ENCODE results near the gene SLC25A18. TPM values are rescaled to one million over a fixed set of nuclear protein-coding genes. Genes with fewer than 3 reads are reported as not detected.

SLC25A18 gene
- total RNA-seq, 1 experiment from 2014 or later: 2.1 TPM

DNA sequence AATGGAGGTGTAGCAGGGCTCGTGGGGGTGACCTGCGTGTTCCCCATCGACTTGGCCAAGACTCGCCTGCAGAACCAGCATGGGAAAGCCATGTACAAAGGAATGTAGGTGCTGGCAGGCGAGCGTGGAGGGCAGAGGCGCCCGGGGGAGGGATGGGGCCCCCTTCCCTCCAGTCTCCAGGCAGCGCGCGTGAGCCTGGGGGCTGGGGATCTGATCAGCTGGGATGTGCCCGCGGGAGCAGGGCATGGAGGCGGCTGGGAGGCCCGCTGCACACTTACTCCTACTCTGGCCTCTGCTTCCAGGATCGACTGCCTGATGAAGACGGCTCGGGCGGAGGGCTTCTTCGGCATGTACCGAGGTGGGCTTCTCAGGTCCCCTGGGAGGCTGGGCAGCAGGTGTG, 17.8 kb downstream of the SLC25A18 start:
- POLR2A ChIA-PET: interaction anchor here (0.6 to 1.2 kb wide), 2 partner anchors 8 to 89 kb away, joined by 3 read pairs; no protein-coding TSS in a partner anchor
- DNase-seq (ENCODE audit: low spot score): no peak
- 0 out of 2 replicates have a peak, but pooled peaks cover 7% of the 10 kb centered on the region for H3K4me1 Mint-ChIP-seq

DNA sequence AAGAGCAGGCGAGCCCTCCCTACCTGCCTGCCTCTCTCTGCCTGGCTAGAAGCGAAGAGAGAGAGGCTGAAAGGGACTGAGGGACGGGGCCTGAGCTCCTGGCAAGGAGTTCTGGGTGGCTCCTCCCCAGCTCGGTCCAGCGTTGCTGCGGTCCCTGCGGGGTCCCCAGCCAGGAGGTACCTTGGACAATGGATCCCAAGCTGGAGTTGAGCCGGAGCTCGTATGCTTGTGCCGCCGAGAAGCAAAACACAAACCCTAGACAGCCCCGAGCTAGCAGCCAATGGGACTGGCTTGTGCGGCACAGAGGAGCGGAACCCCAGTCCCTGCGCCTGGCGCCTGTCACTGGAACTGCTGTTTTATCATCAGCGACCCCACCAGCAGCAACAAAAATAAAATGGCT, 18.3 kb downstream of the SLC25A18 start:
- Mint-ChIP-seq H3K9me3 (no peaks in the 10 kb centered on the region), H3K27ac (no peak overlapping the region), H3K27me3 (ENCODE audit: low read depth) (no peaks in the 10 kb centered on the region), H3K4me3 (no peak overlapping the region), H3K36me3 (no peaks in the 10 kb centered on the region), H3K4me1 (0 out of 2 replicates have a peak, but pooled peaks cover 2% of the 10 kb centered on the region)
- TF ChIP-seq, protein P1, sequence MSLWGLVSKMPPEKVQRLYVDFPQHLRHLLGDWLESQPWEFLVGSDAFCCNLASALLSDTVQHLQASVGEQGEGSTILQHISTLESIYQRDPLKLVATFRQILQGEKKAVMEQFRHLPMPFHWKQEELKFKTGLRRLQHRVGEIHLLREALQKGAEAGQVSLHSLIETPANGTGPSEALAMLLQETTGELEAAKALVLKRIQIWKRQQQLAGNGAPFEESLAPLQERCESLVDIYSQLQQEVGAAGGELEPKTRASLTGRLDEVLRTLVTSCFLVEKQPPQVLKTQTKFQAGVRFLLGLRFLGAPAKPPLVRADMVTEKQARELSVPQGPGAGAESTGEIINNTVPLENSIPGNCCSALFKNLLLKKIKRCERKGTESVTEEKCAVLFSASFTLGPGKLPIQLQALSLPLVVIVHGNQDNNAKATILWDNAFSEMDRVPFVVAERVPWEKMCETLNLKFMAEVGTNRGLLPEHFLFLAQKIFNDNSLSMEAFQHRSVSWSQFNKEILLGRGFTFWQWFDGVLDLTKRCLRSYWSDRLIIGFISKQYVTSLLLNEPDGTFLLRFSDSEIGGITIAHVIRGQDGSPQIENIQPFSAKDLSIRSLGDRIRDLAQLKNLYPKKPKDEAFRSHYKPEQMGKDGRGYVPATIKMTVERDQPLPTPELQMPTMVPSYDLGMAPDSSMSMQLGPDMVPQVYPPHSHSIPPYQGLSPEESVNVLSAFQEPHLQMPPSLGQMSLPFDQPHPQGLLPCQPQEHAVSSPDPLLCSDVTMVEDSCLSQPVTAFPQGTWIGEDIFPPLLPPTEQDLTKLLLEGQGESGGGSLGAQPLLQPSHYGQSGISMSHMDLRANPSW (CRISPR knock-in tag; conservative IDR thresholded peaks at IDR 0.05; ENCODE audit: low read depth): no peak
- TF ChIP-seq, protein P2, sequence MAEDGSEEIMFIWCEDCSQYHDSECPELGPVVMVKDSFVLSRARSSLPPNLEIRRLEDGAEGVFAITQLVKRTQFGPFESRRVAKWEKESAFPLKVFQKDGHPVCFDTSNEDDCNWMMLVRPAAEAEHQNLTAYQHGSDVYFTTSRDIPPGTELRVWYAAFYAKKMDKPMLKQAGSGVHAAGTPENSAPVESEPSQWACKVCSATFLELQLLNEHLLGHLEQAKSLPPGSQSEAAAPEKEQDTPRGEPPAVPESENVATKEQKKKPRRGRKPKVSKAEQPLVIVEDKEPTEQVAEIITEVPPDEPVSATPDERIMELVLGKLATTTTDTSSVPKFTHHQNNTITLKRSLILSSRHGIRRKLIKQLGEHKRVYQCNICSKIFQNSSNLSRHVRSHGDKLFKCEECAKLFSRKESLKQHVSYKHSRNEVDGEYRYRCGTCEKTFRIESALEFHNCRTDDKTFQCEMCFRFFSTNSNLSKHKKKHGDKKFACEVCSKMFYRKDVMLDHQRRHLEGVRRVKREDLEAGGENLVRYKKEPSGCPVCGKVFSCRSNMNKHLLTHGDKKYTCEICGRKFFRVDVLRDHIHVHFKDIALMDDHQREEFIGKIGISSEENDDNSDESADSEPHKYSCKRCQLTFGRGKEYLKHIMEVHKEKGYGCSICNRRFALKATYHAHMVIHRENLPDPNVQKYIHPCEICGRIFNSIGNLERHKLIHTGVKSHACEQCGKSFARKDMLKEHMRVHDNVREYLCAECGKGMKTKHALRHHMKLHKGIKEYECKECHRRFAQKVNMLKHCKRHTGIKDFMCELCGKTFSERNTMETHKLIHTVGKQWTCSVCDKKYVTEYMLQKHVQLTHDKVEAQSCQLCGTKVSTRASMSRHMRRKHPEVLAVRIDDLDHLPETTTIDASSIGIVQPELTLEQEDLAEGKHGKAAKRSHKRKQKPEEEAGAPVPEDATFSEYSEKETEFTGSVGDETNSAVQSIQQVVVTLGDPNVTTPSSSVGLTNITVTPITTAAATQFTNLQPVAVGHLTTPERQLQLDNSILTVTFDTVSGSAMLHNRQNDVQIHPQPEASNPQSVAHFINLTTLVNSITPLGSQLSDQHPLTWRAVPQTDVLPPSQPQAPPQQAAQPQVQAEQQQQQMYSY (CRISPR knock-in tag; IDR thresholded peaks at IDR 0.05): no peak
- no peak for TF ChIP-seq ETV6 (CRISPR knock-in tag; IDR thresholded peaks at IDR 0.05)
- DNase-seq (ENCODE audit: low spot score) (no peak), ATAC-seq (no peak)
- CTCF ChIA-PET: interaction anchor here (1.0 to 1.8 kb wide), 4 partner anchors 23 to 462 kb away, joined by 3 to 10 read pairs (median 6); no protein-coding TSS in a partner anchor
- POLR2A ChIA-PET: no interaction called here

More for the DNA sequence above, 17.8 kb downstream of the SLC25A18 start:
- Mint-ChIP-seq H3K27me3 (ENCODE audit: low read depth) (no peaks in the 10 kb centered on the region), H3K27ac (no peak overlapping the region), H3K9me3 (no peaks in the 10 kb centered on the region), H3K4me3 (no peak overlapping the region), H3K36me3 (no peaks in the 10 kb centered on the region)
- ATAC-seq: no peak
- TF ChIP-seq GABPB1 (CRISPR knock-in tag; IDR thresholded peaks at IDR 0.05): no peak
- TF ChIP-seq, protein P3, sequence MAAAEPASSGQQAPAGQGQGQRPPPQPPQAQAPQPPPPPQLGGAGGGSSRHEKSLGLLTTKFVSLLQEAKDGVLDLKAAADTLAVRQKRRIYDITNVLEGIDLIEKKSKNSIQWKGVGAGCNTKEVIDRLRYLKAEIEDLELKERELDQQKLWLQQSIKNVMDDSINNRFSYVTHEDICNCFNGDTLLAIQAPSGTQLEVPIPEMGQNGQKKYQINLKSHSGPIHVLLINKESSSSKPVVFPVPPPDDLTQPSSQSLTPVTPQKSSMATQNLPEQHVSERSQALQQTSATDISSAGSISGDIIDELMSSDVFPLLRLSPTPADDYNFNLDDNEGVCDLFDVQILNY (CRISPR knock-in tag; IDR thresholded peaks at IDR 0.05): no peak
- TF ChIP-seq TEAD4 (CRISPR knock-in tag; IDR thresholded peaks at IDR 0.05): no peak
- TF ChIP-seq, protein P4, sequence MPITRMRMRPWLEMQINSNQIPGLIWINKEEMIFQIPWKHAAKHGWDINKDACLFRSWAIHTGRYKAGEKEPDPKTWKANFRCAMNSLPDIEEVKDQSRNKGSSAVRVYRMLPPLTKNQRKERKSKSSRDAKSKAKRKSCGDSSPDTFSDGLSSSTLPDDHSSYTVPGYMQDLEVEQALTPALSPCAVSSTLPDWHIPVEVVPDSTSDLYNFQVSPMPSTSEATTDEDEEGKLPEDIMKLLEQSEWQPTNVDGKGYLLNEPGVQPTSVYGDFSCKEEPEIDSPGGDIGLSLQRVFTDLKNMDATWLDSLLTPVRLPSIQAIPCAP (CRISPR knock-in tag; IDR thresholded peaks at IDR 0.05): no peak
- TF ChIP-seq ZNF423 (CRISPR knock-in tag; IDR thresholded peaks at IDR 0.05): no peak
- TF ChIP-seq GTF2I (CRISPR knock-in tag; conservative IDR thresholded peaks at IDR 0.05): no peak
- TF ChIP-seq, protein P5, sequence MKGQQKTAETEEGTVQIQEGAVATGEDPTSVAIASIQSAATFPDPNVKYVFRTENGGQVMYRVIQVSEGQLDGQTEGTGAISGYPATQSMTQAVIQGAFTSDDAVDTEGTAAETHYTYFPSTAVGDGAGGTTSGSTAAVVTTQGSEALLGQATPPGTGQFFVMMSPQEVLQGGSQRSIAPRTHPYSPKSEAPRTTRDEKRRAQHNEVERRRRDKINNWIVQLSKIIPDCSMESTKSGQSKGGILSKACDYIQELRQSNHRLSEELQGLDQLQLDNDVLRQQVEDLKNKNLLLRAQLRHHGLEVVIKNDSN (CRISPR knock-in tag; IDR thresholded peaks at IDR 0.05): no peak
- TF ChIP-seq EMX1 (CRISPR knock-in tag; IDR thresholded peaks at IDR 0.05): no peak
- TF ChIP-seq FOXK1 (CRISPR knock-in tag; IDR thresholded peaks at IDR 0.05): no peak
- no peak for TF ChIP-seq ESRRA (CRISPR knock-in tag; IDR thresholded peaks at IDR 0.05; ENCODE audit: borderline replicate concordance)
- TF ChIP-seq FOXJ3 (CRISPR knock-in tag; IDR thresholded peaks at IDR 0.05; ENCODE audit: borderline replicate concordance): no peak
- no peak for TF ChIP-seq MXD4 (CRISPR knock-in tag; IDR thresholded peaks at IDR 0.05; ENCODE audit: borderline replicate concordance)
- TF ChIP-seq NFYB (CRISPR knock-in tag; conservative IDR thresholded peaks at IDR 0.05; ENCODE audit: low read depth): no peak
- TF ChIP-seq, protein P6, sequence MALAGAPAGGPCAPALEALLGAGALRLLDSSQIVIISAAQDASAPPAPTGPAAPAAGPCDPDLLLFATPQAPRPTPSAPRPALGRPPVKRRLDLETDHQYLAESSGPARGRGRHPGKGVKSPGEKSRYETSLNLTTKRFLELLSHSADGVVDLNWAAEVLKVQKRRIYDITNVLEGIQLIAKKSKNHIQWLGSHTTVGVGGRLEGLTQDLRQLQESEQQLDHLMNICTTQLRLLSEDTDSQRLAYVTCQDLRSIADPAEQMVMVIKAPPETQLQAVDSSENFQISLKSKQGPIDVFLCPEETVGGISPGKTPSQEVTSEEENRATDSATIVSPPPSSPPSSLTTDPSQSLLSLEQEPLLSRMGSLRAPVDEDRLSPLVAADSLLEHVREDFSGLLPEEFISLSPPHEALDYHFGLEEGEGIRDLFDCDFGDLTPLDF (CRISPR knock-in tag; IDR thresholded peaks at IDR 0.05): no peak
- TF ChIP-seq, protein P2 (CRISPR knock-in tag; IDR thresholded peaks at IDR 0.05): no peak
- TF ChIP-seq, protein P7, sequence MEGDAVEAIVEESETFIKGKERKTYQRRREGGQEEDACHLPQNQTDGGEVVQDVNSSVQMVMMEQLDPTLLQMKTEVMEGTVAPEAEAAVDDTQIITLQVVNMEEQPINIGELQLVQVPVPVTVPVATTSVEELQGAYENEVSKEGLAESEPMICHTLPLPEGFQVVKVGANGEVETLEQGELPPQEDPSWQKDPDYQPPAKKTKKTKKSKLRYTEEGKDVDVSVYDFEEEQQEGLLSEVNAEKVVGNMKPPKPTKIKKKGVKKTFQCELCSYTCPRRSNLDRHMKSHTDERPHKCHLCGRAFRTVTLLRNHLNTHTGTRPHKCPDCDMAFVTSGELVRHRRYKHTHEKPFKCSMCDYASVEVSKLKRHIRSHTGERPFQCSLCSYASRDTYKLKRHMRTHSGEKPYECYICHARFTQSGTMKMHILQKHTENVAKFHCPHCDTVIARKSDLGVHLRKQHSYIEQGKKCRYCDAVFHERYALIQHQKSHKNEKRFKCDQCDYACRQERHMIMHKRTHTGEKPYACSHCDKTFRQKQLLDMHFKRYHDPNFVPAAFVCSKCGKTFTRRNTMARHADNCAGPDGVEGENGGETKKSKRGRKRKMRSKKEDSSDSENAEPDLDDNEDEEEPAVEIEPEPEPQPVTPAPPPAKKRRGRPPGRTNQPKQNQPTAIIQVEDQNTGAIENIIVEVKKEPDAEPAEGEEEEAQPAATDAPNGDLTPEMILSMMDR (IDR thresholded peaks at IDR 0.05): no peak
- TF ChIP-seq GRHL2 (CRISPR knock-in tag; IDR thresholded peaks at IDR 0.05; ENCODE audit: insufficient replicate concordance, severe bottlenecking): no peak
- CTCF ChIA-PET: interaction anchor here (0.6 to 1.8 kb wide), 8 partner anchors 10 to 461 kb away, joined by 3 to 10 read pairs (median 5); no protein-coding TSS in a partner anchor
